ENCODE results near the gene DAB2IP. TPM values are rescaled to one million over a fixed set of nuclear protein-coding genes. Genes with fewer than 3 reads are reported as not detected.

Gene DAB2IP
- total and polyA plus RNA-seq, 4 donors: 2.3 to 13.1 (median 5.4) TPM

- TF ChIP-seq CTCF (IDR thresholded peaks at IDR 0.05; ENCODE audit: low read depth, low read length, missing input control) (no peak), HNF4G (IDR thresholded peaks at IDR 0.05) (no peak), RXRA (IDR thresholded peaks at IDR 0.05) (no peak), HNF4A (conservative IDR thresholded peaks at IDR 0.05) (no peak), RAD21 (IDR thresholded peaks at IDR 0.05) (no peak), ATF3 (IDR thresholded peaks at IDR 0.05) (no peak), ZBTB33 (IDR thresholded peaks at IDR 0.05) (no peak), FOXA2 (IDR thresholded peaks at IDR 0.05) (no peak), SP1 (IDR thresholded peaks at IDR 0.05) (no peak), YY1 (IDR thresholded peaks at IDR 0.05) (no peak), FOXA1 (IDR thresholded peaks at IDR 0.05) (no peak), TAF1 (conservative IDR thresholded peaks at IDR 0.05) (no peak), NR2F2 (IDR thresholded peaks at IDR 0.05) (no peak), GABPA (IDR thresholded peaks at IDR 0.05 in 1 of 2, conservative IDR thresholded peaks at IDR 0.05 in 1 of 2) (no peak)
- TF ChIP-seq, protein P1, sequence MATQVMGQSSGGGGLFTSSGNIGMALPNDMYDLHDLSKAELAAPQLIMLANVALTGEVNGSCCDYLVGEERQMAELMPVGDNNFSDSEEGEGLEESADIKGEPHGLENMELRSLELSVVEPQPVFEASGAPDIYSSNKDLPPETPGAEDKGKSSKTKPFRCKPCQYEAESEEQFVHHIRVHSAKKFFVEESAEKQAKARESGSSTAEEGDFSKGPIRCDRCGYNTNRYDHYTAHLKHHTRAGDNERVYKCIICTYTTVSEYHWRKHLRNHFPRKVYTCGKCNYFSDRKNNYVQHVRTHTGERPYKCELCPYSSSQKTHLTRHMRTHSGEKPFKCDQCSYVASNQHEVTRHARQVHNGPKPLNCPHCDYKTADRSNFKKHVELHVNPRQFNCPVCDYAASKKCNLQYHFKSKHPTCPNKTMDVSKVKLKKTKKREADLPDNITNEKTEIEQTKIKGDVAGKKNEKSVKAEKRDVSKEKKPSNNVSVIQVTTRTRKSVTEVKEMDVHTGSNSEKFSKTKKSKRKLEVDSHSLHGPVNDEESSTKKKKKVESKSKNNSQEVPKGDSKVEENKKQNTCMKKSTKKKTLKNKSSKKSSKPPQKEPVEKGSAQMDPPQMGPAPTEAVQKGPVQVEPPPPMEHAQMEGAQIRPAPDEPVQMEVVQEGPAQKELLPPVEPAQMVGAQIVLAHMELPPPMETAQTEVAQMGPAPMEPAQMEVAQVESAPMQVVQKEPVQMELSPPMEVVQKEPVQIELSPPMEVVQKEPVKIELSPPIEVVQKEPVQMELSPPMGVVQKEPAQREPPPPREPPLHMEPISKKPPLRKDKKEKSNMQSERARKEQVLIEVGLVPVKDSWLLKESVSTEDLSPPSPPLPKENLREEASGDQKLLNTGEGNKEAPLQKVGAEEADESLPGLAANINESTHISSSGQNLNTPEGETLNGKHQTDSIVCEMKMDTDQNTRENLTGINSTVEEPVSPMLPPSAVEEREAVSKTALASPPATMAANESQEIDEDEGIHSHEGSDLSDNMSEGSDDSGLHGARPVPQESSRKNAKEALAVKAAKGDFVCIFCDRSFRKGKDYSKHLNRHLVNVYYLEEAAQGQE (IDR thresholded peaks at IDR 0.05): no peak
- TF ChIP-seq, protein P2, sequence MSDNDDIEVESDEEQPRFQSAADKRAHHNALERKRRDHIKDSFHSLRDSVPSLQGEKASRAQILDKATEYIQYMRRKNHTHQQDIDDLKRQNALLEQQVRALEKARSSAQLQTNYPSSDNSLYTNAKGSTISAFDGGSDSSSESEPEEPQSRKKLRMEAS (IDR thresholded peaks at IDR 0.05): no peak
- Histone ChIP-seq H3K9me3 (ENCODE audit: control insufficient read depth in 4 of 4, low read length in 3 of 4) (no peaks in the 10 kb centered on the region), H3K4me1 (ENCODE audit: control insufficient read depth in 4 of 4, insufficient read depth in 4 of 4, low read length in 3 of 4) (no peaks in the 10 kb centered on the region), H3K36me3 (ENCODE audit: control insufficient read depth in 4 of 4, insufficient read depth in 3 of 4, low read depth in 1 of 4, low read length in 3 of 4) (no peaks in the 10 kb centered on the region), H3K4me3 (ENCODE audit: low read depth in 1 of 3, low read length in 3 of 3) (no peak overlapping the region), H3K9ac (ENCODE audit: low read depth in 1 of 2, low read length in 2 of 2) (no peak overlapping the region), H3K27ac (ENCODE audit: low read depth in 1 of 2, low read length in 2 of 2) (no peak overlapping the region), H3K27me3 (ENCODE audit: control insufficient read depth in 4 of 4, insufficient read depth in 4 of 4, low read length in 3 of 4) (no peaks in the 10 kb centered on the region)
- no peak for DNase-seq (ENCODE audit: low spot score)
- 82% methylated on average over 9 of the region's 9 CpGs for WGBS
These were observed 166.0 kb downstream of the DAB2IP start for GRCh38 chr9:121817476-121817875.

Measured in liver (tissue), 9 donors.